IMR-90 (cell line): ENCODE measurements around the gene GTPBP3. TPM values are rescaled to one million over a fixed set of nuclear protein-coding genes. Genes with fewer than 3 reads are reported as not detected.

Experiments used
- ATAC-seq: fragments of 200-7000 bp; cut with Tn5 transposase; 2 replicates; pipeline ENCODE4 v1.9.1; 2020; ENCODE audit warnings: low read depth, mild to moderate bottlenecking, moderate library complexity
- BruUV-seq: library from RNA; stranded (reverse); fragments of 400-500 nt; replicated peaks from 2 replicates; lab custom pipeline; 2021; lab: Mats Ljungman, UMichigan
- CTCF ChIA-PET: fragments of 300-600 bp; formaldehyde crosslinking; extraction: SDS; loops from one replicate; lab custom pipeline; 2021; ENCODE audit warnings: antibody characterized with exemption; lab: Yijun Ruan, JAX
- POLR2A ChIA-PET: fragments of 300-600 bp; sonication (Branson Sonifier 250); formaldehyde crosslinking; loops from one replicate; lab custom pipeline; 2022; ENCODE audit warnings: antibody characterized with exemption; ENCODE audit not compliant: unreplicated experiment; lab: Charles Lee
- DNase-seq: peaks from one replicate; pipeline ENCODE4 v3.0.0; 2013
- H2AFZ ChIP-seq: replicated peaks from 2 replicates; pipeline ENCODE3; 2013; ENCODE audit warnings: low read length, mild to moderate bottlenecking; ENCODE audit not compliant: poor library complexity
- H2AK5ac ChIP-seq: 2 replicates; pipeline ENCODE4 v1.6.1; 2013; ENCODE audit warnings: low read depth, low read length, inconsistent platforms
- H2AK9ac ChIP-seq: replicated peaks from 2 replicates; pipeline ENCODE3; 2013; ENCODE audit warnings: mild to moderate bottlenecking, low read depth, low read length, moderate library complexity; ENCODE audit not compliant: poor library complexity
- H2BK120ac ChIP-seq: 2 replicates; pipeline ENCODE4 v1.6.1; 2013; ENCODE audit warnings: low read depth, low read length, inconsistent platforms
- H2BK15ac ChIP-seq: 3 replicates; pipeline ENCODE4 v1.6.1; 2013; ENCODE audit warnings: low read depth, low read length, inconsistent platforms
- H2BK20ac ChIP-seq: 2 replicates; pipeline ENCODE4 v1.6.1; 2013; ENCODE audit warnings: low read depth, mild to moderate bottlenecking, inconsistent platforms, low read length, moderate library complexity
- H2BK5ac ChIP-seq: 2 replicates; pipeline ENCODE4 v1.6.1; 2013; ENCODE audit warnings: mild to moderate bottlenecking, low read depth, low read length, inconsistent platforms; ENCODE audit not compliant: poor library complexity, severe bottlenecking
- H3K14ac ChIP-seq: replicated peaks from 2 replicates; pipeline ENCODE4 v1.6.1; 2013; ENCODE audit warnings: low read depth, low read length, inconsistent platforms
- H3K18ac ChIP-seq: 2 replicates; pipeline ENCODE4 v1.6.1; 2013; ENCODE audit warnings: low read depth, low read length, control low read depth
- H3K23ac ChIP-seq: 2 replicates; pipeline ENCODE4 v1.6.1; 2013; ENCODE audit warnings: low read depth, low read length, inconsistent platforms
- H3K27ac ChIP-seq: 2 replicates; pipeline ENCODE4 v1.5.1; 2013; ENCODE audit warnings: mild to moderate bottlenecking, control low read depth, low read length; ENCODE audit not compliant: insufficient read depth
- H3K27me3 ChIP-seq: 2 replicates; pipeline ENCODE4 v1.6.1; 2013; ENCODE audit warnings: low read length; ENCODE audit not compliant: control insufficient read depth, insufficient read depth
- H3K36me3 ChIP-seq: 2 replicates; pipeline ENCODE4 v1.6.1; 2013; ENCODE audit warnings: low read length, mixed read lengths; ENCODE audit not compliant: control insufficient read depth, insufficient read depth
- H3K4ac ChIP-seq: 2 replicates; pipeline ENCODE4 v1.6.1; 2013; ENCODE audit warnings: low read depth, low read length, inconsistent platforms
- H3K4me1 ChIP-seq: 2 replicates; pipeline ENCODE4 v1.6.1; 2013; ENCODE audit warnings: low read length, mixed read lengths; ENCODE audit not compliant: control insufficient read depth, insufficient read depth
- H3K4me2 ChIP-seq: 2 replicates; pipeline ENCODE4 v1.6.1; 2013; ENCODE audit warnings: low read depth, mild to moderate bottlenecking, control low read depth, low read length, moderate library complexity
- H3K4me3 ChIP-seq: 2 replicates; pipeline ENCODE4 v1.5.1; 2013; ENCODE audit warnings: low read depth, mild to moderate bottlenecking, control low read depth, low read length, moderate library complexity; ENCODE audit not compliant: insufficient read depth
- H3K56ac ChIP-seq: 2 replicates; pipeline ENCODE4 v1.6.1; 2013; ENCODE audit warnings: low read length, inconsistent platforms; ENCODE audit not compliant: insufficient read depth; ENCODE audit errors: extremely low read depth
- H3K79me1 ChIP-seq, 2 experiments: 2 replicates each; pipeline ENCODE4 v1.6.1; 2013; ENCODE audit warnings: low read length in 2 of 2, inconsistent platforms in 1 of 2, low read depth in 1 of 2
- H3K9ac ChIP-seq: 2 replicates; pipeline ENCODE4 v1.6.1; 2013; ENCODE audit warnings: low read depth, low read length, control low read depth
- H3K9me1 ChIP-seq: 2 replicates; pipeline ENCODE4 v1.6.1; 2013; ENCODE audit warnings: low read length, inconsistent platforms; ENCODE audit not compliant: insufficient read depth
- H3K9me3 ChIP-seq: 2 replicates; pipeline ENCODE4 v1.6.1; 2013; ENCODE audit warnings: low read length; ENCODE audit not compliant: control insufficient read depth, insufficient read depth
- H4K20me1 ChIP-seq: 2 replicates; pipeline ENCODE4 v1.6.1; 2013; ENCODE audit warnings: low read length, inconsistent platforms; ENCODE audit not compliant: insufficient read depth
- H4K5ac ChIP-seq: 2 replicates; pipeline ENCODE4 v1.6.1; 2013; ENCODE audit warnings: mild to moderate bottlenecking, low read depth, low read length, control low read depth
- H4K8ac ChIP-seq, 2 experiments: 2 replicates each; pipeline ENCODE4 v1.6.1; 2013; ENCODE audit warnings: low read depth in 2 of 2, low read length in 2 of 2, control low read depth in 1 of 2, inconsistent platforms in 1 of 2
- H4K91ac ChIP-seq: 2 replicates; pipeline ENCODE4 v1.6.1; 2013; ENCODE audit warnings: low read depth, low read length, inconsistent platforms; ENCODE audit not compliant: insufficient read depth
- BHLHE40 ChIP-seq: fragments of 150-350 bp; IDR thresholded peaks from 2 replicates; pipeline ENCODE4 v1.6.1; 2016; ENCODE audit warnings: mild to moderate bottlenecking, low read depth, low read length
- CEBPB ChIP-seq: IDR thresholded peaks from 2 replicates; pipeline ENCODE4 v1.6.1; 2012; ENCODE audit warnings: low read depth, low read length, improper control_type of control experiment
- CHD1 ChIP-seq: IDR thresholded peaks from 2 replicates; pipeline ENCODE4 v1.6.1; 2012; ENCODE audit warnings: low read depth, low read length, improper control_type of control experiment
- CTCF ChIP-seq: conservative IDR thresholded peaks from 2 replicates; pipeline ENCODE4 v1.5.1; 2012; ENCODE audit warnings: mild to moderate bottlenecking, low read depth, low read length, improper control_type of control experiment
- ELK1 ChIP-seq: fragments of 150-350 bp; IDR thresholded peaks from 2 replicates; pipeline ENCODE4 v1.6.1; 2016; ENCODE audit warnings: low read depth, mild to moderate bottlenecking, low read length, moderate library complexity, borderline replicate concordance
- FOS ChIP-seq: fragments of 150-350 bp; IDR thresholded peaks from 2 replicates; pipeline ENCODE4 v1.6.1; 2016; ENCODE audit warnings: low read depth, low read length
- MAFK ChIP-seq: IDR thresholded peaks from 2 replicates; pipeline ENCODE4 v1.6.1; 2012; ENCODE audit warnings: low read depth, low read length, improper control_type of control experiment
- MAZ ChIP-seq: IDR thresholded peaks from 2 replicates; pipeline ENCODE4 v1.6.1; 2012; ENCODE audit warnings: low read depth, mild to moderate bottlenecking, low read length, improper control_type of control experiment, moderate library complexity, borderline replicate concordance
- MXI1 ChIP-seq: IDR thresholded peaks from 2 replicates; pipeline ENCODE4 v1.6.1; 2012; ENCODE audit warnings: low read depth, mild to moderate bottlenecking, low read length, moderate library complexity, borderline replicate concordance
- NFE2L2 ChIP-seq: fragments of 150-350 bp; IDR thresholded peaks from 2 replicates; pipeline ENCODE4 v1.6.1; 2016; ENCODE audit warnings: low read depth, mild to moderate bottlenecking, low read length
- POLR2A ChIP-seq: IDR thresholded peaks from 2 replicates; pipeline ENCODE4 v1.6.1; 2012; ENCODE audit warnings: mild to moderate bottlenecking, low read depth, low read length
- RAD21 ChIP-seq: IDR thresholded peaks from 2 replicates; pipeline ENCODE4 v1.6.1; 2012; ENCODE audit warnings: low read length, improper control_type of control experiment
- RCOR1 ChIP-seq: IDR thresholded peaks from 2 replicates; pipeline ENCODE4 v1.6.1; 2012; ENCODE audit warnings: mild to moderate bottlenecking, low read length, improper control_type of control experiment; ENCODE audit not compliant: insufficient replicate concordance
- RFX5 ChIP-seq: IDR thresholded peaks from 2 replicates; pipeline ENCODE4 v1.8.0; 2012; ENCODE audit warnings: low read depth, mild to moderate bottlenecking, low read length, moderate library complexity
- SMC3 ChIP-seq: fragments of 150-350 bp; IDR thresholded peaks from 2 replicates; pipeline ENCODE4 v1.6.1; 2016; ENCODE audit warnings: low read depth, mild to moderate bottlenecking, antibody characterized with exemption, low read length, moderate library complexity
- USF2 ChIP-seq: fragments of 150-350 bp; IDR thresholded peaks from 2 replicates; pipeline ENCODE4 v1.6.1; 2017; ENCODE audit warnings: mild to moderate bottlenecking, antibody characterized with exemption, low read length, low read depth
- WGBS, 2 experiments: methylation state at CpG; one replicate each; pipeline versions ENCODE4 v1.1.5 to v1.1.7; 2013; ENCODE audit warnings: missing lambda C conversion rate in 2 of 2; ENCODE audit not compliant: insufficient read length in 1 of 2; ENCODE audit errors: extremely low coverage in 2 of 2; 5-methylcytosine and 5-hydroxymethylcytosine counted together
- dilution Hi-C: fragments of 300-500 bp; cut with HindIII; formaldehyde crosslinking; loops from one replicate; pipeline ENCODE4 v1.14.3; 2018; ENCODE audit warnings: low sequenced_read_pairs; ENCODE audit not compliant: unreplicated experiment
- in situ Hi-C: fragments of 300-500 bp; cut with MboI; formaldehyde crosslinking; loops from 3 replicates; pipeline ENCODE4 v1.14.3; 2019; ENCODE audit warnings: low sequenced_read_pairs, inconsistent platforms, mixed read lengths
- intact Hi-C: fragments of 100-400 bp; cut with micrococcal nuclease; formaldehyde crosslinking; loops from 2 replicates; pipeline ENCODE4 v1.10.0; 2022
- polyA plus RNA-seq, 3 experiments: library from polyadenylated mRNA; depleted of rRNA; stranded (reverse); fragments of >200 nt; gene quantifications; 2 replicates each; pipeline ENCODE4 v1.2.3, GENCODE V29; 2012; ENCODE audit warnings: low replicate concordance in 1 of 3
- total RNA-seq: library from RNA; depleted of rRNA; stranded (reverse); fragments of >200 nt; gene quantifications from 2 replicates; pipeline ENCODE4 v1.2.3, GENCODE V29; 2012

GTPBP3 gene
- total and polyA plus RNA-seq, 2 of the 4 experiments (the other 2 are of a cell fraction), result 4.3 to 15.1 TPM

- TF ChIP-seq ELK1 (no peak), POLR2A (no peak), CHD1 (no peak), USF2 (no peak), NFE2L2 (no peak), CEBPB (no peak), RAD21 (no peak), MAZ (no peak), BHLHE40 (no peak), SMC3 (no peak), RFX5 (no peak), MAFK (no peak), CTCF (no peak), FOS (no peak), MXI1 (no peak), RCOR1 (no peak)
- H4K91ac ChIP-seq, result no peak overlapping the region
- no peak overlapping the region for H3K4me3 ChIP-seq
- no peak overlapping the region for H2BK5ac ChIP-seq
- H3K27me3 ChIP-seq, result no peaks in the 10 kb centered on the region
- H3K4ac ChIP-seq, result no peak overlapping the region
- BruUV-seq, result no TSS peak
- no peak overlapping the region for H2BK15ac ChIP-seq
- in situ Hi-C loops, result no loop called here
- H3K56ac ChIP-seq, result no peak overlapping the region
- no peak overlapping the region for H3K23ac ChIP-seq
- peaks cover 21% of the 10 kb centered on the region for H3K36me3 ChIP-seq
- intact Hi-C loops, result no loop called here
- no peak for ATAC-seq
- dilution Hi-C loops, result no loop called here
- no peak overlapping the region for H4K5ac ChIP-seq
- WGBS, 2 experiments, result 90% methylated on average over 4 of the region's 11 CpGs; no CpG with 5 or more reads in 1 of the 2 experiments
- no peak overlapping the region for H2AFZ ChIP-seq
- H2AK5ac ChIP-seq, result no peak overlapping the region
- no peak overlapping the region for H3K9ac ChIP-seq
- H3K9me1 ChIP-seq, result no peaks in the 10 kb centered on the region
- CTCF ChIA-PET, result no interaction called here
- no peak overlapping the region for H3K4me2 ChIP-seq
- no peak overlapping the region for H2BK20ac ChIP-seq
- POLR2A ChIA-PET, result no interaction called here
- no peak for DNase-seq
- H2BK120ac ChIP-seq, result no peak overlapping the region
- no peak overlapping the region for H3K14ac ChIP-seq
- no peak overlapping the region for H3K27ac ChIP-seq
- peaks cover 0 to 3% of the 10 kb centered on the region in 2 experiments; a peak in 1 of 4 replicates for H3K79me1 ChIP-seq
- H4K8ac ChIP-seq, result no peak overlapping the region
- H3K18ac ChIP-seq, result no peak overlapping the region
- no peak overlapping the region for H2AK9ac ChIP-seq
- no peaks in the 10 kb centered on the region for H3K4me1 ChIP-seq
- H3K9me3 ChIP-seq, result no peaks in the 10 kb centered on the region
- H4K20me1 ChIP-seq, result peaks cover 8% of the 10 kb centered on the region; the same call in 1 of the 2 replicates
Observed at GRCh38 chr19:17326595-17326966, 10.8 kb upstream of the GTPBP3 start.
